Testis (tissue), 3 donors: ENCODE data around the gene ACVR2B. TPM values are rescaled to one million over a fixed set of nuclear protein-coding genes. Genes with fewer than 3 reads are reported as not detected.
"Not testable (repeated sequence)": the region's sequence is repeated elsewhere in the genome, so short reads cannot be mapped to it uniquely, and the experiment has no call there.

Experiments
- DNase-seq: peaks from one replicate; pipeline ENCODE4 v3.0.0-alpha.2; 2019
- H3K27ac ChIP-seq, 2 donors: fragments of 200-600 bp; sonication (generic); one replicate each; pipeline ENCODE4 v1.5.1; 2019
- H3K27me3 ChIP-seq: fragments of 200-600 bp; sonication (generic); one replicate; pipeline ENCODE4 v1.5.1; 2019
- H3K36me3 ChIP-seq: fragments of 200-600 bp; sonication (generic); one replicate; pipeline ENCODE4 v1.5.1; 2017; ENCODE audit warnings: low read depth; ENCODE audit errors: missing control alignments
- H3K4me1 ChIP-seq: fragments of 200-600 bp; sonication (generic); one replicate; pipeline ENCODE4 v1.5.1; 2019
- H3K4me3 ChIP-seq, 2 donors: fragments of 200-600 bp; sonication (generic); one replicate each; pipeline ENCODE4 v1.5.1; 2017 to 2019
- H3K9me3 ChIP-seq: fragments of 200-600 bp; sonication (generic); one replicate; pipeline ENCODE4 v1.5.1; 2017
- POLR2A ChIP-seq: fragments of 450-650 bp; IDR thresholded peaks from one replicate; pipeline ENCODE4 v1.6.1; 2017; ENCODE audit warnings: antibody characterized with exemption, mild to moderate bottlenecking, moderate library complexity
- WGBS, 2 donors: methylation state at CpG; one replicate each; pipeline ENCODE4 v1.1.5; 2018; 5-methylcytosine and 5-hydroxymethylcytosine counted together
- intact Hi-C: fragments of 100-400 bp; cut with DNase I; formaldehyde crosslinking; loops from one replicate; pipeline ENCODE4 v1.15.1; 2023; ENCODE audit warnings: low total_unique reads
- polyA plus RNA-seq: library from polyadenylated mRNA; stranded (reverse); fragments of 350-450 nt; fragmentation: Illumina TruSeq; extraction: RNeasy Lipid Tissue Mini Kit (QIAGEN cat#74804); gene quantifications from one replicate; pipeline ENCODE4 v1.2.3, GENCODE V29; 2014; ENCODE audit warnings: low read depth, low replicate concordance; ENCODE audit not compliant: insufficient read depth
- total RNA-seq, 2 donors: library from RNA; depleted of rRNA; stranded (reverse); fragments of >200 nt; gene quantifications; one replicate each; pipeline ENCODE4 v1.2.3, GENCODE V29; 2016
- TF ChIP-seq, protein P1 (sequence below), 3 experiments: fragments of 450-650 bp in 2 of 3; fragments of 200-600 bp in 1 of 3; sonication (generic) in 1 of 3; IDR thresholded peaks; one replicate each; pipeline ENCODE4 v1.5.1; 2016 to 2019; ENCODE audit warnings: antibody characterized with exemption in 3 of 3, mild to moderate bottlenecking in 2 of 3, moderate library complexity in 1 of 3

ACVR2B gene
- total and polyA plus RNA-seq, 3 donors from 2014 or later, result 7.3 to 24.2 (median 22.9) TPM

DNA sequence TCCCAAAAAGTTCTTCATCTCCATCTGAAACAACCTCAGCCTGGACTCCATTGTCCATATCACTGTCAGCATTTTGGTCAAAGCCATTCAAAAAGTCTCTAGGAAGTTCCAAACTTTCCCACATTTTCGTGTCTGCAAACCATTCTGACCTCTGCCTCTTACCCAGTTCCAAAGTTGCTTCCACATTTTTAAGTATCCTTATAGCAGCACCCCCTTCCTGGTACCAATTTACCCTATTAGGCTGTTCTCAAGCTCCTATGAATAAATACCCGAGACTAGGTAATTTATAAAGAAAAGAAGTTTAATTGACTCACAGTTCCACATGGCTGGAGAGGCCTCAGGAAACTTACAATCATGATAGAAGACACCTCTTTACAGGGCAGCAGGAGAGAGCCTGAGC is 20.0 kb upstream of the ACVR2B start:
- DNase-seq, H3K4me3 ChIP-seq, H3K27me3 ChIP-seq, H3K9me3 ChIP-seq, H3K27ac ChIP-seq, H3K36me3 ChIP-seq, H3K4me1 ChIP-seq, intact Hi-C loops: not testable (repeated sequence)
- WGBS, 2 donors, result 76% methylated on average over 2 of the region's 2 CpGs

DNA sequence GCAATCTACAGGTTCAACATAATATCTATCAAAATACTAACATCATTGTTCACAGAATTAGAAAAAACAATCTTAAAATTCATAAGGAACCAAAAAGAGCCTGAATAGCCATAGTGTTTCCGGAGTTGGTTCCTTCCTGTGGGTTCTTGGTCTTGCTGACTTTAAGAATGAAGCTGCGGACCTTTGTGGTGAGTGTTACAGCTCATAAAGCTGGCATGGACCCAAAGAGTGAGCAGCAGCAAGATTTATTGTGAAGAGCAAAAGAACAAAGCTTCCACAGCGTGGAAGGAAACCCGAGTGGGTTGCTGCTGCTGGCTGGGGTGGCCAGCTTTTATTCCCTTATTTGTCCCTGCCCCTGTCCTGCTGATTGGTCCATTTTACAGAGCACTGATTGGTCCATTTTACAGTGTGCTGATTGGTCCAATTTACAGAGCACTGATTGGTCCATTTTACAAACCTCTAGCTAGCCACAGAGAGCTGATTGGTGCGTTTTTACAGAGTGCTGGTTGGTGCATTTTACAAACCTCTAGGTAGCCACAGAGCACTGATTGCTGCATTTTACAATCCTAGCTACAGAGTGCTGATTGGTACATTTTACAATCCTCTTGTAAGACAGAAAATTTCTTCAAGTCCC is 15.1 kb upstream of the ACVR2B start:
- 62 to 74% methylated on average over 4 to 5 of the region's 5 CpGs for WGBS, 2 donors
- H3K36me3 ChIP-seq, result not testable (repeated sequence)

DNA sequence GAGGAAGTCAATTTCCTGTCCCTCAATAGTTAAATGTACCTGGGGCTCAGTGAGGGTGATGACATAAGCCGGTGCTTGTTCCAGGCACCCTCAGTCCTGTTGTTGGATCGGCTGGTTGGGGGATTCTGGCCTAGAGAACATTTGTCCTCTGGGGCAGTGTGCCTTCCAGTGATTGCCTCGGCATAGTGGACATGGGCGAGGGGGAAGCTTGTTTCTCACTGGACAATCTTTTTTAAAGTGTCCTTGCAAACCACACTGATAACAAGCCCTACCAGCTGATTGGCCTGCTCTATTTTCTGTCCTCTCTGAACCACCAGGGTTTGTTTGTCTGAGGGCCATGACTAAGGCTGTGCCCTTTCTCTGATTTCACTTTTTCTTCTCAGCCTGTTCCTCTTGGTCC is 10.5 kb upstream of the ACVR2B start:
- H3K9me3 ChIP-seq, intact Hi-C loops, H3K4me1 ChIP-seq, H3K27me3 ChIP-seq, H3K4me3 ChIP-seq, DNase-seq, H3K36me3 ChIP-seq, H3K27ac ChIP-seq: not testable (repeated sequence)
- WGBS, 2 donors, result 75 to 78% methylated on average over 4 of the region's 4 CpGs

More for the DNA sequence above, 15.1 kb upstream of the ACVR2B start:
- H3K9me3 ChIP-seq, H3K27me3 ChIP-seq, DNase-seq, H3K4me3 ChIP-seq, H3K27ac ChIP-seq, intact Hi-C loops, H3K4me1 ChIP-seq: not testable (repeated sequence)

DNA sequence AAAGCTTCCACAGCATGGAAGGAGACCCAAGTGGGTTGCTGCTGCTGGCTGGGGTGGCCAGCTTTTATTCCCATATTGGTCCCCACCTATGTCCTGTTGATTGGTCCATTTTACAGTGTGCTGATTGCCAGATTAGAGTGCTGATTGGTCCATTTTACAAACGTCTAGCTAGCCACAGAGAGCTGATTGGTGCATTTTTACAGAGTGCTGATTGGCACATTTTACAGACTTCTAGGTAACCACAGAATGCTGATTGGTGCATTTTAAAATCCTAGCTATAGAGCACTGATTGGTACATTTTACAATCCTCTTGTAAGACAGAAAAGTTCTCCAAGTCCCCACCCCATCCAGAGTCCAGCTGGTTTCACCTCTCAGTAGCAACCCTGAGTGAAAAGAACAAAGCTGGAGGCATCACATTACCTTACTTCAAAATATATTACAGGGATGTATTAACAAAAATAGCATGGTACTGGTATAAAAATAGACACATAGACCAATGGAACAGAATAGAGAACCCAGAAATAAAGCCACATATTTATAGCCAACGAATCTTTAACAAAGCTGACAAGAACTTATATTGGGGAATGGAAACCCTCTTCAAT is 7.5 kb upstream of the ACVR2B start:
- TF ChIP-seq POLR2A, result no peak
- TF ChIP-seq, protein P1, sequence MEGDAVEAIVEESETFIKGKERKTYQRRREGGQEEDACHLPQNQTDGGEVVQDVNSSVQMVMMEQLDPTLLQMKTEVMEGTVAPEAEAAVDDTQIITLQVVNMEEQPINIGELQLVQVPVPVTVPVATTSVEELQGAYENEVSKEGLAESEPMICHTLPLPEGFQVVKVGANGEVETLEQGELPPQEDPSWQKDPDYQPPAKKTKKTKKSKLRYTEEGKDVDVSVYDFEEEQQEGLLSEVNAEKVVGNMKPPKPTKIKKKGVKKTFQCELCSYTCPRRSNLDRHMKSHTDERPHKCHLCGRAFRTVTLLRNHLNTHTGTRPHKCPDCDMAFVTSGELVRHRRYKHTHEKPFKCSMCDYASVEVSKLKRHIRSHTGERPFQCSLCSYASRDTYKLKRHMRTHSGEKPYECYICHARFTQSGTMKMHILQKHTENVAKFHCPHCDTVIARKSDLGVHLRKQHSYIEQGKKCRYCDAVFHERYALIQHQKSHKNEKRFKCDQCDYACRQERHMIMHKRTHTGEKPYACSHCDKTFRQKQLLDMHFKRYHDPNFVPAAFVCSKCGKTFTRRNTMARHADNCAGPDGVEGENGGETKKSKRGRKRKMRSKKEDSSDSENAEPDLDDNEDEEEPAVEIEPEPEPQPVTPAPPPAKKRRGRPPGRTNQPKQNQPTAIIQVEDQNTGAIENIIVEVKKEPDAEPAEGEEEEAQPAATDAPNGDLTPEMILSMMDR (IDR thresholded peaks at IDR 0.05), result no peak
- no peak overlapping the region for H3K4me3 ChIP-seq
- no peak for DNase-seq
- H3K4me1 ChIP-seq, result peaks cover 4% of the 10 kb centered on the region
- H3K9me3 ChIP-seq, result no peaks in the 10 kb centered on the region
- no peaks in the 10 kb centered on the region for H3K36me3 ChIP-seq
- intact Hi-C loops, result no loop called here
- 77% methylated on average over 2 of the region's 2 CpGs for WGBS, 2 donors
- no peak overlapping the region for H3K27ac ChIP-seq
- H3K27me3 ChIP-seq, result no peaks in the 10 kb centered on the region

DNA sequence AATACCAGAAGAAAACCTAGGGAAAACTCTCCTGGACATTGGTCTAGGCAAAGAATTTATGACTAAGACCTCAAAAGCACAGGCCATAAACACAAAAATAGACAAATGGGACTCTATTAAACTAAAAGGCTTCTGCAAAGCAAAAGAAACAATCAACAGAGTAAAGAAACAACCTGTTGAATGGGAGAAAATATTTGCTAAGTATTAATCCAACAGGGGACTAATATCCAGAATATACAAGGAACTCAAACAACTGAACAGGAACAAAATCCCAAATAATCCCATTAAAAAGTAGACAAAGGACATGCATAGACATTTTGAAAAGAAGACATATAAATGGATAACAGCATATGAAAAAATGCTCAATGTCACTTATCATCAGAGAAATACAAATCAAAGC is 6.9 kb upstream of the ACVR2B start:
- peaks cover 4% of the 10 kb centered on the region for H3K4me1 ChIP-seq
- H3K9me3 ChIP-seq, result no peaks in the 10 kb centered on the region
- no peak overlapping the region for H3K4me3 ChIP-seq
- intact Hi-C loops, result no loop called here
- no peak for DNase-seq
- H3K27ac ChIP-seq, result no peak overlapping the region
- no peaks in the 10 kb centered on the region for H3K36me3 ChIP-seq
- no peak for TF ChIP-seq POLR2A
- TF ChIP-seq, protein P1 (IDR thresholded peaks at IDR 0.05), result no peak
- H3K27me3 ChIP-seq, result no peaks in the 10 kb centered on the region

DNA sequence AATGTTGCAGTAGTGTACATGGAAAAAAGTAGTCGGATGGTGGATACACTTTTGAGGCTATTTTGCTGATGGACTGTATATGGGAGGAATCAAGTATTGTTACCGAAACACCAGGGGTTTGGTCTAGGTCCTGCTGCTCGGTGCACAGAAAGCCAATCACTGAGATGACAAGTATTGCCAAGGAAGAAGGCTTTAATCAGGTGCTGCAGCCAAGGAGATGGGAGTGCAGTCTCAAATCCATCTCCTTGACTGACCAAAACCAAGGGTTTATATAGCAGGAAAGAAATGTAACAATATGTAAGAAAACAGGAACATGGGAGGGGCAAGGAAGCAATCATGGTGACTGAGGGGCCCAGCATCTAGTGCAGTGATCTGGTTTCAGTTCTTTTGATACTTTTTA is 2.8 kb upstream of the ACVR2B start:
- H3K4me3 ChIP-seq, result no peak overlapping the region
- 63 to 71% methylated on average over 3 of the region's 3 CpGs for WGBS, 2 donors
- no peak for TF ChIP-seq POLR2A
- TF ChIP-seq, protein P1 (IDR thresholded peaks at IDR 0.05), result no peak
- no peaks in the 10 kb centered on the region for H3K9me3 ChIP-seq
- peaks cover 13% of the 10 kb centered on the region for H3K4me1 ChIP-seq
- H3K36me3 ChIP-seq, result no peaks in the 10 kb centered on the region
- intact Hi-C loops, result no loop called here
- H3K27ac ChIP-seq, result peak overlapping the region in 1 of 2 donors; percentile 47
- DNase-seq, result peak; percentile 55
- no peaks in the 10 kb centered on the region for H3K27me3 ChIP-seq
